HUES6 (cell line): Measurements from ENCODE around the gene SLC2A6.

ENCODE experiments used
- H3K27ac ChIP-seq: 2 replicates; pipeline ENCODE4 v1.7.0; 2013; ENCODE audit warnings: low read depth, mild to moderate bottlenecking, low read length, inconsistent platforms
- H3K27me3 ChIP-seq: 2 replicates; pipeline ENCODE4 v1.6.1; 2013; ENCODE audit warnings: low read length; ENCODE audit not compliant: control insufficient read depth, insufficient read depth
- H3K36me3 ChIP-seq: 2 replicates; pipeline ENCODE4 v1.6.1; 2013; ENCODE audit warnings: low read length; ENCODE audit not compliant: control insufficient read depth, insufficient read depth
- H3K4me1 ChIP-seq: 2 replicates; pipeline ENCODE4 v1.6.1; 2013; ENCODE audit warnings: low read length; ENCODE audit not compliant: control insufficient read depth, insufficient read depth
- H3K4me3 ChIP-seq: 2 replicates; pipeline ENCODE4 v1.5.1; 2013; ENCODE audit warnings: low read depth, low read length
- H3K9ac ChIP-seq: one replicate; pipeline ENCODE4 v1.6.1; 2013; ENCODE audit warnings: mild to moderate bottlenecking, low read length
- H3K9me3 ChIP-seq: 2 replicates; pipeline ENCODE4 v1.6.1; 2013; ENCODE audit warnings: low read depth, low read length; ENCODE audit not compliant: control insufficient read depth, insufficient read depth

The SLC2A6 gene

DNA sequence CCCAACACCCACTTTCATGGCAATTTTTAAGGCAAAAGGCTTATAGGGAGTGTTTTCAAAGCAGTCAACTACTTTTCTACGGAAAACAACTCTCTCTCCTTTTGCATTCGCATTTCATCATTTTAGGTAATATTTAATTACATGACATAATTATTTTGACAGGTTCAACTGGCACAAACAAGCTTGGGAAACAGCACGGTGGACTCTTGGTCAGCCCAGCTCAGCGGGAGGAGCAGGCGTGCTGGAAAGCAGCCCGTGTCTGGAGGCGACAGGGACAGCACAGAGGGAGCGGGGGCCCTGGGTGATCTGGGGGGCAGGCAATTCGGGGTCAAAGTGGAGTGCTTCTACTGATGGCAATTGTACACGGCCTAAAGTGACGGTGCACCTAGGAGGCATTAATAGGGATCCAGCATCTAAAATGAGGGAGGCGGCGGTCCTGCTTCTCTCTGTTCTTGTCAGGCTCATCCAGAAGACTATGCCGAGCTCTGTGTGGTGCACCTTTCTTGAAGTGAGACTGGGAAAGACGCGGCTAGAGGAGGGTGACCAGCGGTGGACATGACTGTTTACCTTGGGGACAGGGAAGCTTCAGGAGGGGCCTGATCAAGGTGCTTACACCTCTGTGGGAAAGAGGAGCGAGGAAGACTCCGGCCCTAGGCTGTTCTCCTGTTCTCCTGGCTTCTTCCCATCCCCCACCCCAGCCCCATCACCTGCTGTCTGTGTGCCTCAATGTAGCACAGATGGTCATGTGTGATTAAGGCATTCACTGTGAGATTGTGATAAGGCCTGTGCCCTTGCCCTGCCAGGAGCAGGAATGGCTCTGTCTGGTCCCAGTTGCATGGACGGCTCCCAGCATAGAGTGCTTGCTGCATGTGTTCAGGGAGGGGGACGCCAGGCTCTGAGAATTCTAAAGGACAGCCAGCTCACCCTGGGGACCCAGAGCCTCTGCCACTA is 42.5 kb upstream of the SLC2A6 start:
- Histone ChIP-seq H3K27me3 (no peaks in the 10 kb centered on the region), H3K9ac (no peak overlapping the region), H3K27ac (no peak overlapping the region), H3K4me1 (peaks cover 10% of the 10 kb centered on the region), H3K36me3 (no peaks in the 10 kb centered on the region), H3K9me3 (no peaks in the 10 kb centered on the region), H3K4me3 (no peak overlapping the region)

DNA sequence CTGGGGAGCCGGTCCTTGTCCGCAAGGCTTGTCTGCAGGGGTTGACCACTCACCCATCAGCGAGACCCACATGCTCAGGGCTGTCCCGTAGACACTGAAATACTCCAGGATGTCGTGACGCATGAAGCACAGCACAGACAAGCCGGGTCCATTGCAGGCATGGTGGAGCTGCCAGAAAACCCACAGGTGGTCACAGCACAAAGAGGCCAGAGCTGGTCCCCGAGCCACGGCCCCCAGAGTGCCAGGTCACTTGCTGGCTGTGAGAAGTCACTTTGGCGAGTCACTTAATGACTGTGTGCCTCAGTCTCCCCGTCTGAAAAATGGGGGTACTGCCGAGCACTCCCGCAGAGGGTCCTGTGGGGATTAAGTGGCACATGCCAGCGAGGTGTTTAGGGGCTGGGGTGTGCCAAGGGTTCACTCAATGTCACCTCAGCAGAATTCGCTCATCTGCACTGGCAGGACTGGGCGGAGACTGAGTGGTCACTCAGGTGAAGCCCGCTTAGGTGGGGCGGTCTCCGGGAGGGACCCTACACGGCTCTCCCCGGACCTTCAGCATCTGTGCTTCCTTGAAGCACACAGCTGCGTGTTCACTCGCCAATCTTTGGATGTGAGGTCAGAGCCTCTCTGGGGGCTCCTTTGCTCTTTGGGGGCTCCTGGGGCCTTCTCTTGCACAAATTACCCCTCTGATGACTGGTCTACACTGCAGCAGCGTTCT is 41.4 kb upstream of the SLC2A6 start:
- Histone ChIP-seq H3K9ac (no peak overlapping the region), H3K36me3 (no peaks in the 10 kb centered on the region), H3K4me1 (no peaks in the 10 kb centered on the region; the same call in 1 of the 2 replicates), H3K9me3 (no peaks in the 10 kb centered on the region), H3K4me3 (no peak overlapping the region), H3K27me3 (no peaks in the 10 kb centered on the region), H3K27ac (no peak overlapping the region)

DNA sequence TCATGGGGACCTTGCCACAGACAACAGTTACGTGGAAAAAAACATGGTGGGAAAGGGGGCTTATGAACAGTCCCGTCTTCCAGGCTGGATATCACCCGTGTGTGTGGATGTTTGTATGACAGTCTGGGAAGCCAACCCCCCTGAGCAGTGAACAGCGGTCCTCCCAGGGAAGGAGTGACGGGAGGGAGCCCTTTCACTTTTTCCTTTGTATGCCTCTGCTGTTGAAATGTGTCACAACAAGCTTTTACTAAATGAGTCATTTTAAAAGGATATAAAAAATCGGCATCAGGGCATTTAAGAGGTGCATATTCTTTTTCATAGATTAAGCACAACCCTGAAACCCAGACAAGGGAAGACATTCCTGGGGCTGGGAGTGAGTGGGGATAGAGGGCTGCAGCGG is 40.8 kb upstream of the SLC2A6 start:
- no peaks in the 10 kb centered on the region for H3K27me3 ChIP-seq
- no peaks in the 10 kb centered on the region for H3K9me3 ChIP-seq
- no peaks in the 10 kb centered on the region; the same call in 1 of the 2 replicates for H3K4me1 ChIP-seq
- no peak overlapping the region for H3K9ac ChIP-seq
- H3K27ac ChIP-seq = no peak overlapping the region
- no peak overlapping the region for H3K4me3 ChIP-seq
- H3K36me3 ChIP-seq = no peaks in the 10 kb centered on the region

DNA sequence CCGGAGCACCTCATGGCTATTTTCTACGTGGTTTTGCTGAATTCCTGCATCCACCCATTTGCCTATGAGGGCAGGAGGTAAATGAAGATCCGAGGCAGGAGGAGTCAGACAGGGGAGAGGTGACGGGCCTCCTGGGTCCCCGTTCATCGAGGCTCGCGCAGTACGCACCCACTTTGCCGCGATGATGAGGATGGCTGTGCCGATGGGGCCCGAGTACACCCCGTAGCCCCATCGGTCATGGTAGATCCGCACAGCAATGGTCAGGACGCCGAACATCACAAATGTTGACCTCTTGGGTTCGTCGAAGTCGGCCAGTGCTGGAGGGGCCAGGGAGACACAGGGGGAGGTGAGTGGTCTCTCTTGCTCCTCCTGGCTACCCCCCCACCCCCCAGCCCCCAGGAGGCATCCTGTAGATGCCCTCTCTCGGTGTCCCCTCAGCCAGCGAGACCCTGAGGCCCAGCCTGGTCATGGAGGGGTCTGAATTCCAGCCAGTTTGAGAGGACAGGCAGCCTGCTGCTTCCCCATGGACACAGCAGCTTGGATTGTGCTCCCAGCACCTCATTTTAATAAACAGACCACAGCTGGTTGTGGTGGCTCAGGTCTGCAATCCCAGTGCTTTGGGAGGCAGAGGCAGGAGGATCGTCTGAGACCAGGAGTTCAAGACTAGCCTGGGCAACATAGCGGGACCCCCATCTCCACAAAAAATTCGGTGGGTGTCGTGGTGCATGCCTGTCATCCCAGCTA is 40.0 kb upstream of the SLC2A6 start:
- Histone ChIP-seq H3K4me3 (no peak overlapping the region), H3K9ac (no peak overlapping the region), H3K27me3 (no peaks in the 10 kb centered on the region), H3K27ac (no peak overlapping the region), H3K36me3 (no peaks in the 10 kb centered on the region), H3K9me3 (no peaks in the 10 kb centered on the region), H3K4me1 (no peaks in the 10 kb centered on the region; the same call in 1 of the 2 replicates)

DNA sequence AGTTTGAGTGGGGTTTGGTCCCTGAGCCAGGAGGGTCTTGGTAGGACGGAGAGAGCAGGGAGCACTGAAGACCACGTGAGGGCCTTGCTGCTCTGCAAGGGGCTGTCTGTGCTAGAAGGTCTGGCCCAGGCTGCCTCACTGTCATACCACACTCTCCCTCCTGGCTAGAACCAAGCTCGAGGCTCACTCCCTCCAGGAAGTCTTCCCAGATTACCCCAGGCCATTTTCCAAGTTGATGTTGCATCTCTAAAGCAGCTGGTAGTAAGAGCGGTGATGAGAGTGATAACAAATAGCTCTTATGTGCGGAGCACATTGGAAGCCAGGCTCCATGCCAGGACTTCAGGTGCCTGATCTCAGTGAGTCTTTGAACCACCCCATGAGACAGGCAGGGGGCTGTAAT is 39.3 kb upstream of the SLC2A6 start:
- H3K9ac ChIP-seq = no peak overlapping the region
- no peaks in the 10 kb centered on the region for H3K27me3 ChIP-seq
- no peak overlapping the region for H3K27ac ChIP-seq
- no peak overlapping the region for H3K4me3 ChIP-seq
- H3K36me3 ChIP-seq = no peaks in the 10 kb centered on the region
- H3K4me1 ChIP-seq = no peaks in the 10 kb centered on the region; the same call in 1 of the 2 replicates
- H3K9me3 ChIP-seq = no peaks in the 10 kb centered on the region

DNA sequence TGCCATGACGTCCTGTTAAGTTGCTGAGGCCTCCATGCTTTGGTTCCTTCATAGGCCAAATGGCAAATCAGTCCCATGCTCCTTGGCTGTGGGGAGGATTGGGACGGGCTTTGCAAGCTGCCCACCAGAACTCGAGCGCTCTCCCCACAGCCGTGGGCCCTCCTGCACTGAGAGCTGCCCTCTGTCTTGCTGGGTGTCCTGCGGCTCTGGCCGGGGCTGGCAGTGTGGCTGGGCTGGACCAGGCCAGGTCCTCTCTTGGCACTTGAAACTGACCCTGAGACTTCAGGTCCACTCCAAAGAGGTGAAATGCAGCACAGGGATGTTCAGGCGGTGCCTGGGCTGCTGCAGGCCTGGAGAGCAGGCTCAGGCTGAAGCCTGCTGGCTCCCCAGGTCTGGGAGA is 38.8 kb upstream of the SLC2A6 start:
- H3K36me3 ChIP-seq = no peaks in the 10 kb centered on the region
- H3K4me3 ChIP-seq = no peak overlapping the region
- H3K27ac ChIP-seq = no peak overlapping the region
- H3K27me3 ChIP-seq = no peaks in the 10 kb centered on the region
- no peaks in the 10 kb centered on the region for H3K9me3 ChIP-seq
- no peak overlapping the region for H3K9ac ChIP-seq
- no peaks in the 10 kb centered on the region for H3K4me1 ChIP-seq

DNA sequence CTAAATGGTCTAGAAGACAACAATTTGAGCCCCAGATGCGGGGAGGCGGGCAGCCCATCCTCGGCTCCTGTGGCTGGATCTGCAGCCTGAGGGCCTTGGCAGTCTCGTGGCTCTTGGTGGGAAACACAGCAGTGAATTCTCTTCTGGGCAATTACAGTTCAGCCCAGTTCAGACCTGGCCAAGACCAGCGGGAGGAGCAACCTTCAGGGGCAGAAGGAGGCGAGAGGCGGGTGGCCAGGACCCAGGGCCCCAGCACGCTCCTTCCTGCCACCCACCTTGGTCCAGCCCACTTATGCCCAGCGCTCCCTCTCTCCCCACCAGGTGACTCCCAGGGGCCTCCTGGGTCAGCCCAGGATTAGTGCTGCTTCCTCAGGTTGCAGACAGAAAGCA is 38.1 kb upstream of the SLC2A6 start:
- no peaks in the 10 kb centered on the region for H3K36me3 ChIP-seq
- no peaks in the 10 kb centered on the region for H3K27me3 ChIP-seq
- H3K9me3 ChIP-seq = no peaks in the 10 kb centered on the region; the same call in 1 of the 2 replicates
- no peak overlapping the region for H3K4me3 ChIP-seq
- H3K27ac ChIP-seq = no peak overlapping the region
- H3K9ac ChIP-seq = no peak overlapping the region
- H3K4me1 ChIP-seq = no peaks in the 10 kb centered on the region

DNA sequence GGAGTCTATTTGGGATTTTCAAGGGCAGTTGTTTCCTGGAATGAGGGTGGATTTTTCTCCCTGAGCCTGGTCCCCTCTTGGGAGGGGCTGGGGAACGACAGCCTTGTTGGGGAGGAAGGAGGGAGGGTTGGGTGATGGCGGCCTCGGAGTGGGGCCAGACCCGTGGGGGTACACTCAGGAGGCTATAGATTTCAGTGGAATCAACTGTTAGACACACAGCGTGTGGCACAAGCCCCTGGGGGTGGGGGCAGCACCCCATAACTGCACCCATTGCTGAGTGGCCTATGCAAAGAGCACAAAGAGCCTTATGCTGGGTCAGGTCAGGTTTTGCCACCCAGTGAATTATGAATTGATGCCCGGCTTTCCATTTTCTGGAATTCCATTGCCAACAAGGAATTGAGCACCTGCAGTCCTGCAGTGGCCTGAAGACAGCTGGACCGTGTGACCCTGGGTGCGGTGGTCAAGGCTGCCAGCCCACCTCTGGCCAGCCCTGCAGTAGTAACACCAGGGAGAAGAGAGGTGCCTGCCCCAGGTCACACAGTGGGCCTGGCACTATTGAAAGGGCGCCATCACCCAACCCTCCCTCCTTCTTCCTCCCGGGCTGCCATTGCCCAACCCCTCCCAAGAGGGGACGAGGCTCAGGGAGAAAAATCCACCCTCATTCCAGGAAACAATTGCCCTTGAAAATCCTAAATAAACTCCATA is 37.5 kb upstream of the SLC2A6 start:
- Histone ChIP-seq H3K36me3 (no peaks in the 10 kb centered on the region), H3K9ac (no peak overlapping the region), H3K27me3 (no peaks in the 10 kb centered on the region), H3K4me3 (no peak overlapping the region), H3K4me1 (no peaks in the 10 kb centered on the region), H3K27ac (no peak overlapping the region), H3K9me3 (no peaks in the 10 kb centered on the region; the same call in 1 of the 2 replicates)

DNA sequence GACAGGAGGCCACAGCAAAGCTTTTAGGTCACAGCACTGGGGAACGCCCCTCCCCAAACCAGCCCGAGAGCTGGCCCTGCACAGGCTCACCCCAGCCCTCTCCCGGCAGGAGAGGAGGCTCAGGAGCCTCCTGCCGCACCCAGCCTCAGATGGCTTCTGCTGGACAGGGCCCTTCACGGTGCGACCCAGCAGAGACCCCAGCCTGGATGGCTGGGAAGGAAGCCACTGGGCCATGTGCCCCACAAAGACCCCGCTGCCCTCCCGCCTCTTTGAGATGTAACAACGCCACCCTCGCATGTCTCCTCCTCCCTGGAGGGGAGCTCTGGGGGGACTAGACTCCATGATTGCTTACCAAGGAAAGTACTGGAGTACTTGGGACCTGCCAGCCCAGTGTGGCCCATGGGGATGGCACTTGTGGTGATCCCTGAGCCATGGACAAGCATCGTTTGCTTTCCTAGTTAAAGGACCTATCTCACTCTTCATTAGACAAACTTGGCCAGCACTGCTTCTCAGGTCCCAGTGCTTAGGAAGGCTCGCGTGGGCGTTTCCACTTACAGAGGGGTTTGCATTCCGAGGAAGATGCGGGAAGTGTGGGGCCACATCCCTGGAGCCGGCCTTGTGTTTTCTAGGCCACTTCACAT is 36.8 kb upstream of the SLC2A6 start:
- Histone ChIP-seq H3K27me3 (no peaks in the 10 kb centered on the region), H3K4me3 (no peak overlapping the region), H3K36me3 (no peaks in the 10 kb centered on the region), H3K9ac (no peak overlapping the region), H3K27ac (no peak overlapping the region), H3K4me1 (no peaks in the 10 kb centered on the region), H3K9me3 (no peaks in the 10 kb centered on the region; the same call in 1 of the 2 replicates)

DNA sequence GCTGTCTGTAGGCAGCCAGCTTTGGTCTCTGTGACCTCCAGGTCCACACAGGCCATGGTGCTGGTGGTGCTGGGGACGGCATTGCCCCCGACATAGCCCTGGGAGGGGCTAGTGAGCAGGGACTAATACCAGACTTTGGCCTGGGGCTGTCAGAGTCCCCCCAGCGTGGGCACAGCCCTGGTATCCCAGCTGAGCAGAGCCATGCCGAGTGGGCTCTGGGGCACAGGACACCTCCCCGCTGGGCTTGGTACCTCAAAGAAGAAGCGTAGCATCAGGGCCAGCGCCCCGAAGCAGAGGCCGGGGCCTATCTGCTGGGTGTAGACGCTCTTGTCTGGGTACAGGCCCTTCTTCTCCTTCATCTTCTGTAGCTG is 36.3 kb upstream of the SLC2A6 start:
- Histone ChIP-seq H3K9ac (no peak overlapping the region), H3K4me3 (no peak overlapping the region), H3K36me3 (no peaks in the 10 kb centered on the region), H3K27me3 (no peaks in the 10 kb centered on the region), H3K27ac (no peak overlapping the region), H3K9me3 (no peaks in the 10 kb centered on the region; the same call in 1 of the 2 replicates), H3K4me1 (no peaks in the 10 kb centered on the region)
